Stomach (tissue), 4 donors: Measurements from ENCODE around the gene AIM2.

ENCODE experiments used
- EP300 ChIP-seq: sonication (generic); formaldehyde crosslinking; IDR thresholded peaks from one replicate; pipeline ENCODE4 v1.6.1; 2017; ENCODE audit warnings: antibody characterized with exemption
- POLR2A ChIP-seq, 4 donors: fragments of 450-650 bp; IDR thresholded peaks; one replicate each; pipeline ENCODE4 v1.6.1; 2016; ENCODE audit warnings: antibody characterized with exemption in 4 of 4, control low read depth in 2 of 4, mild to moderate bottlenecking in 1 of 4, moderate library complexity in 1 of 4
- POLR2AphosphoS5 ChIP-seq, 3 donors: sonication (generic); formaldehyde crosslinking; IDR thresholded peaks; one replicate each; pipeline ENCODE4 v1.6.1; 2016; ENCODE audit warnings: antibody characterized with exemption in 3 of 3
- TF ChIP-seq, protein P1 (sequence below), 7 experiments: fragments of 450-650 bp in 4 of 7; fragments of 200-600 bp in 3 of 7; sonication (generic) in 3 of 7; IDR thresholded peaks; one replicate each; pipeline ENCODE4 v1.5.1; 2016 to 2019; ENCODE audit warnings: antibody characterized with exemption in 7 of 7, control low read depth in 2 of 7, mild to moderate bottlenecking in 1 of 7

- TF ChIP-seq, protein P1, sequence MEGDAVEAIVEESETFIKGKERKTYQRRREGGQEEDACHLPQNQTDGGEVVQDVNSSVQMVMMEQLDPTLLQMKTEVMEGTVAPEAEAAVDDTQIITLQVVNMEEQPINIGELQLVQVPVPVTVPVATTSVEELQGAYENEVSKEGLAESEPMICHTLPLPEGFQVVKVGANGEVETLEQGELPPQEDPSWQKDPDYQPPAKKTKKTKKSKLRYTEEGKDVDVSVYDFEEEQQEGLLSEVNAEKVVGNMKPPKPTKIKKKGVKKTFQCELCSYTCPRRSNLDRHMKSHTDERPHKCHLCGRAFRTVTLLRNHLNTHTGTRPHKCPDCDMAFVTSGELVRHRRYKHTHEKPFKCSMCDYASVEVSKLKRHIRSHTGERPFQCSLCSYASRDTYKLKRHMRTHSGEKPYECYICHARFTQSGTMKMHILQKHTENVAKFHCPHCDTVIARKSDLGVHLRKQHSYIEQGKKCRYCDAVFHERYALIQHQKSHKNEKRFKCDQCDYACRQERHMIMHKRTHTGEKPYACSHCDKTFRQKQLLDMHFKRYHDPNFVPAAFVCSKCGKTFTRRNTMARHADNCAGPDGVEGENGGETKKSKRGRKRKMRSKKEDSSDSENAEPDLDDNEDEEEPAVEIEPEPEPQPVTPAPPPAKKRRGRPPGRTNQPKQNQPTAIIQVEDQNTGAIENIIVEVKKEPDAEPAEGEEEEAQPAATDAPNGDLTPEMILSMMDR (IDR thresholded peaks at IDR 0.05) = no peak
- no peak for TF ChIP-seq POLR2AphosphoS5 (IDR thresholded peaks at IDR 0.05)
- TF ChIP-seq POLR2A (IDR thresholded peaks at IDR 0.05) = no peak
- TF ChIP-seq EP300 = no peak
Observed at GRCh38 chr1:159090286-159091179, 14.0 kb upstream of the AIM2 start.
